GM12878 (cell line): ENCODE results near the gene TULP4. TPM values are rescaled to one million over a fixed set of nuclear protein-coding genes. Genes with fewer than 3 reads are reported as not detected.

ENCODE experiments used
- ATAC-seq: fragments of 200-7000 bp; cut with Tn5 transposase; 3 replicates; pipeline ENCODE4 v1.9.1; 2020; ENCODE audit warnings: mild to moderate bottlenecking, moderate library complexity
- BruUV-seq: library from RNA; stranded (reverse); fragments of 400-500 nt; replicated peaks from 2 replicates; lab custom pipeline; 2021; lab: Mats Ljungman, UMichigan
- CTCF ChIA-PET: fragments of 300-600 bp; sonication (Branson Sonifier 250); formaldehyde crosslinking; extraction: SDS; loops from one replicate; lab custom pipeline; 2021; ENCODE audit warnings: inconsistent platforms; lab: Yijun Ruan, JAX
- POLR2A ChIA-PET: fragments of 350-600 bp; formaldehyde crosslinking; extraction: SDS; loops from one replicate; lab custom pipeline; 2021; ENCODE audit warnings: inconsistent platforms; lab: Charles Lee
- RAD21 ChIA-PET: fragments of 300-600 bp; sonication (Branson Sonifier 250); formaldehyde crosslinking; loops from one replicate; lab custom pipeline; 2023; ENCODE audit warnings: antibody characterized with exemption; ENCODE audit not compliant: unreplicated experiment; lab: Charles Lee
- SMC1A ChIA-PET: fragments of 300-600 bp; sonication (Branson Sonifier 250); formaldehyde crosslinking; loops from one replicate; lab custom pipeline; 2023; ENCODE audit not compliant: unreplicated experiment, uncharacterized antibody; lab: Charles Lee
- DNase-seq: peaks from one replicate; pipeline ENCODE4 v3.0.0-alpha.2; 2011; ENCODE audit warnings: low read depth, low spot score
- FAIRE-seq: peaks from 3 replicates; lab custom pipeline; 2011; peaks lifted over from hg19 to GRCh38; lab: Jason Lieb, UNC
- H2AFZ ChIP-seq: 2 replicates; pipeline ENCODE4 v1.6.0; 2011; ENCODE audit warnings: low read depth, low read length, control low read depth; ENCODE audit not compliant: control insufficient read depth
- H3K27ac ChIP-seq: 2 replicates; pipeline ENCODE4 v1.5.1; 2011; ENCODE audit warnings: control low read depth; ENCODE audit not compliant: control insufficient read depth, insufficient read depth
- H3K27me3 ChIP-seq, 2 experiments: replicated peaks in 1 of 2; 2 replicates each; pipeline versions ENCODE4 v1.6.0 to v1.6.1; 2011; ENCODE audit warnings: low read length in 1 of 2; ENCODE audit not compliant: control insufficient read depth in 2 of 2, insufficient read depth in 2 of 2
- H3K36me3 ChIP-seq, 2 experiments: 2 replicates each; pipeline ENCODE4 v1.5.1; 2011; ENCODE audit warnings: low read length in 1 of 2; ENCODE audit not compliant: control insufficient read depth in 2 of 2, insufficient read depth in 2 of 2
- H3K4me1 ChIP-seq: 2 replicates; pipeline ENCODE4 v1.6.1; 2011; ENCODE audit warnings: mild to moderate bottlenecking, low read length, moderate library complexity, mixed read lengths; ENCODE audit not compliant: control insufficient read depth, insufficient read depth
- H3K4me2 ChIP-seq: 2 replicates; pipeline ENCODE4 v1.6.0; 2011; ENCODE audit warnings: control low read depth; ENCODE audit not compliant: control insufficient read depth, insufficient read depth
- H3K4me3 ChIP-seq: fragments of 200-600 bp; sonication (generic); 2 replicates; pipeline ENCODE4 v1.5.1; 2016
- H3K79me2 ChIP-seq: 2 replicates; pipeline ENCODE4 v1.6.0; 2011; ENCODE audit warnings: low read length; ENCODE audit not compliant: control insufficient read depth, insufficient read depth
- H3K9ac ChIP-seq: 2 replicates; pipeline ENCODE4 v1.8.0; 2011; ENCODE audit warnings: low read length, control low read depth, mixed read lengths; ENCODE audit not compliant: control insufficient read depth, insufficient read depth
- H3K9me3 ChIP-seq: replicated peaks from 3 replicates; pipeline ENCODE4 v1.5.1; 2011; ENCODE audit warnings: mild to moderate bottlenecking, low read length; ENCODE audit not compliant: control insufficient read depth, insufficient read depth
- H4K20me1 ChIP-seq: 2 replicates; pipeline ENCODE4 v1.6.0; 2011; ENCODE audit not compliant: control insufficient read depth, insufficient read depth
- NBN ChIP-seq: fragments of 450-650 bp; IDR thresholded peaks from 2 replicates; pipeline ENCODE4 v1.6.1; 2016
- WGBS: methylation state at CpG from one replicate; pipeline ENCODE4 v1.1.6; 2016; ENCODE audit warnings: low lambda C conversion rate; ENCODE audit not compliant: insufficient replicate concordance, insufficient coverage; ENCODE audit errors: missing lambda C conversion rate; 5-methylcytosine and 5-hydroxymethylcytosine counted together
- in situ Hi-C: fragments of 300-500 bp; cut with MboI; formaldehyde crosslinking; loops from 9 replicates; pipeline ENCODE4 v1.14.3; 2018; ENCODE audit warnings: mixed read lengths
- intact Hi-C: fragments of 100-400 bp; cut with micrococcal nuclease; formaldehyde crosslinking; loops from one replicate; pipeline ENCODE4 v1.14.2; 2022; ENCODE audit not compliant: unreplicated experiment
- polyA plus RNA-seq, 11 experiments: library from polyadenylated mRNA; depleted of rRNA in 4 of 11; unstranded in 6 of 11; stranded (reverse) in 5 of 11; fragments of >200 nt; fragmentation: Nextera tagmentation in 4 of 11; fragmentation: Illumina TruSeq in 1 of 11; extraction: Ambion mirVana in 4 of 11; extraction: Trizol in 1 of 11; gene quantifications; 1 replicate in 1 of 11; 2 replicates in 10 of 11; pipeline versions ENCODE4 v1.2.1 to v1.2.3, GENCODE V29; 2011 to 2016; ENCODE audit warnings: inconsistent platforms in 2 of 11, missing spikeins in 2 of 11, low read depth in 1 of 11
- small RNA-seq: library from RNA; depleted of rRNA; stranded (forward); fragments of <200 nt; gene quantifications from one replicate; pipeline ENCODE3, GENCODE V24; 2014
- total RNA-seq, 4 experiments: library from RNA; depleted of rRNA in 3 of 4; stranded (reverse); fragments of >200 nt in 3 of 4; fragmentation: Illumina TruSeq in 1 of 4; extraction: Trizol in 1 of 4; gene quantifications; 2 replicates each; pipeline versions ENCODE4 v1.2.1 to v1.2.3, GENCODE V29; 2013 to 2021
- TF ChIP-seq, protein P1 (sequence below): IDR thresholded peaks from 2 replicates; pipeline ENCODE4 v1.6.1; 2012; ENCODE audit warnings: low read depth, low read length, improper control_type of control experiment

TULP4 gene
- total and polyA plus RNA-seq, 10 of the 15 experiments (the other 5 are each of a cell fraction or from before 2014, with no cell fraction given): 0.73 to 31.8 (median 14.0) TPM

DNA sequence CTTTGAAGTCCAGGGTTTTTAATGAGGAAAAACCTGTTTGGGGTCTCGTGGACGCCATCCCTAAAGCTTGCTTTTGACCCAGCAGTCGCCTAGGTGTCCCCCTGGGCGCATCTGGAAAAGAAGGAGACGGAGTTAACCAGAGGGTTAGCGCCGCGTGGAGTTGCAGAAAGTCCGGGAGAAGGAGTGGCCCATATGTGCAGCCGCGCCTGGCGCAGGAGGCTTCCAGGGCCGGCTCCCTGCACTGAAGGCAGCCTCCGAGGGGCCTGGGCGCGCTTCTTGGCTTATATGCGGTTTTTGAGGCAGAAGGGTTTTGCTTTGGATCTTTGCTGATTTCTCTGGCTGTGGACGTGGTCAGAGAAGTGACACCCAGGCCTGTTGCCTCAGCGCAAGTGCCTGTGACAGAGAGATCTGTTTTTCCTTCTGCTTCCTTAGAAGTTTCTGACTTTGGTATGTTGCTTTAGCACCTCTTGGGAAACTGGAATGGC is 248.6 kb downstream of the TULP4 start:
- peak; percentile 40 for ATAC-seq
- RAD21 ChIA-PET: no interaction called here
- DNase-seq: no peak
- Histone ChIP-seq H3K4me1 (peaks cover 12% of the 10 kb centered on the region), H4K20me1 (no peaks in the 10 kb centered on the region; the same call in 1 of the 2 replicates), H3K9me3 (no peaks in the 10 kb centered on the region), H3K27ac (peak overlapping the region; percentile 69), H2AFZ (peak overlapping the region; percentile 94), H3K4me3 (peak overlapping the region; percentile 79), H3K36me3 (no peaks in the 10 kb centered on the region), H3K9ac (peak overlapping the region; percentile 85; the same call in 1 of the 2 replicates), H3K27me3 (no peaks in the 10 kb centered on the region), H3K79me2 (peaks cover 14% of the 10 kb centered on the region), H3K4me2 (peak overlapping the region; percentile 98)
- CTCF ChIA-PET: interaction anchor here (1.2 kb wide), 1 partner anchor 129 kb away, joined by 4 read pairs; no protein-coding TSS in a partner anchor
- TSS peak; percentile 68 for BruUV-seq
- no peak for FAIRE-seq
- TF ChIP-seq, protein P1, sequence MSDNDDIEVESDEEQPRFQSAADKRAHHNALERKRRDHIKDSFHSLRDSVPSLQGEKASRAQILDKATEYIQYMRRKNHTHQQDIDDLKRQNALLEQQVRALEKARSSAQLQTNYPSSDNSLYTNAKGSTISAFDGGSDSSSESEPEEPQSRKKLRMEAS: no peak
- 0 out of 2 replicates have a peak, but pooled peaks have one; percentile 43 for TF ChIP-seq NBN
- 15% methylated on average over 19 of the region's 19 CpGs for WGBS
- in situ Hi-C loops (no loop called here), intact Hi-C loops (loop anchor here (2.0 to 5.0 kb wide), 2 partner anchors 44 to 86 kb away; no protein-coding TSS in a partner anchor)
- SMC1A ChIA-PET: interaction anchor here (1.0 to 1.3 kb wide), 2 partner anchors 41 to 44 kb away, joined by 3 read pairs; no protein-coding TSS in a partner anchor
- POLR2A ChIA-PET: no interaction called here

Small RNAs within 50 kb of the gene (small RNA-seq; reads per million reads assigned to genes)
- not detected for gene RN7SL173P

Other genes with a start within 250 kb of the TULP4 start
- 2.6 and 3.1 TPM in 2 replicates for gene SERAC1, start 144.2 kb upstream of the TULP4 start, total RNA-seq (2014; rRNA removed)
- gene SERAC1, start 144.2 kb upstream of the TULP4 start, total RNA-seq (2014; rRNA removed; fragmentation: Illumina TruSeq; extraction: Trizol): 2.0 and 2.2 TPM in 2 replicates
- 1.6 and 1.7 TPM in 2 replicates for gene SERAC1, start 144.2 kb upstream of the TULP4 start, total RNA-seq (2021)
- gene SERAC1, start 144.2 kb upstream of the TULP4 start, polyA plus RNA-seq (2011; rRNA removed): 2.9 and 4.1 TPM in 2 replicates
- gene SERAC1, start 144.2 kb upstream of the TULP4 start, polyA plus RNA-seq (2014; fragmentation: Illumina TruSeq; extraction: Trizol): 1.8 and 1.9 TPM in 2 replicates
- gene SERAC1, start 144.2 kb upstream of the TULP4 start, polyA plus RNA-seq (2014; fragmentation: Nextera tagmentation; extraction: Ambion mirVana): under 1 TPM; 0.76 to 0.88 TPM
- gene SERAC1, start 144.2 kb upstream of the TULP4 start, polyA plus RNA-seq (2014; rRNA removed): 1.4 and 2.2 TPM in 2 replicates
- gene SERAC1, start 144.2 kb upstream of the TULP4 start, polyA plus RNA-seq (2016; fragmentation: Nextera tagmentation; extraction: Ambion mirVana): 1 to 10 TPM; 2.7 TPM
- 2.9 and 4.5 TPM in 2 replicates for gene GTF2H5, start 144.1 kb upstream of the TULP4 start, total RNA-seq (2014; rRNA removed)
- 12.5 and 13.0 TPM in 2 replicates for gene GTF2H5, start 144.1 kb upstream of the TULP4 start, total RNA-seq (2014; rRNA removed; fragmentation: Illumina TruSeq; extraction: Trizol)
- 14.3 and 15.4 TPM in 2 replicates for gene GTF2H5, start 144.1 kb upstream of the TULP4 start, total RNA-seq (2021)
- 14.6 and 29.1 TPM in 2 replicates for gene GTF2H5, start 144.1 kb upstream of the TULP4 start, polyA plus RNA-seq (2011; rRNA removed)
- 9.4 and 10.9 TPM in 2 replicates for gene GTF2H5, start 144.1 kb upstream of the TULP4 start, polyA plus RNA-seq (2014; fragmentation: Illumina TruSeq; extraction: Trizol)
- 10 to 100 TPM; 38.0 to 41.9 TPM for gene GTF2H5, start 144.1 kb upstream of the TULP4 start, polyA plus RNA-seq (2014; fragmentation: Nextera tagmentation; extraction: Ambion mirVana)
- 5.6 and 6.3 TPM in 2 replicates for gene GTF2H5, start 144.1 kb upstream of the TULP4 start, polyA plus RNA-seq (2014; rRNA removed)
- gene GTF2H5, start 144.1 kb upstream of the TULP4 start, polyA plus RNA-seq (2016; fragmentation: Nextera tagmentation; extraction: Ambion mirVana): 10 to 100 TPM; 40.0 to 44.3 TPM
- gene TMEM181, start 247.6 kb downstream of the TULP4 start, total RNA-seq (2014; rRNA removed): 5.2 and 5.5 TPM in 2 replicates
- 5.8 and 5.9 TPM in 2 replicates for gene TMEM181, start 247.6 kb downstream of the TULP4 start, total RNA-seq (2014; rRNA removed; fragmentation: Illumina TruSeq; extraction: Trizol)
- gene TMEM181, start 247.6 kb downstream of the TULP4 start, total RNA-seq (2021): 4.5 and 5.3 TPM in 2 replicates
- gene TMEM181, start 247.6 kb downstream of the TULP4 start, polyA plus RNA-seq (2011; rRNA removed): 7.9 and 9.2 TPM in 2 replicates
- gene TMEM181, start 247.6 kb downstream of the TULP4 start, polyA plus RNA-seq (2014; fragmentation: Illumina TruSeq; extraction: Trizol): 7.2 and 8.1 TPM in 2 replicates
- 1 to 10 TPM; 1.5 to 2.3 TPM for gene TMEM181, start 247.6 kb downstream of the TULP4 start, polyA plus RNA-seq (2014; fragmentation: Nextera tagmentation; extraction: Ambion mirVana)
- gene TMEM181, start 247.6 kb downstream of the TULP4 start, polyA plus RNA-seq (2014; rRNA removed): 5.6 and 5.8 TPM in 2 replicates
- gene TMEM181, start 247.6 kb downstream of the TULP4 start, polyA plus RNA-seq (2016; fragmentation: Nextera tagmentation; extraction: Ambion mirVana): 1 to 10 TPM; 3.2 to 3.9 TPM